ENCODE data around the gene NR2E1.

GRCh38 chr6:108176281-108177089 is 10.7 kb downstream of the NR2E1 start:
- TF ChIP-seq, protein P1, sequence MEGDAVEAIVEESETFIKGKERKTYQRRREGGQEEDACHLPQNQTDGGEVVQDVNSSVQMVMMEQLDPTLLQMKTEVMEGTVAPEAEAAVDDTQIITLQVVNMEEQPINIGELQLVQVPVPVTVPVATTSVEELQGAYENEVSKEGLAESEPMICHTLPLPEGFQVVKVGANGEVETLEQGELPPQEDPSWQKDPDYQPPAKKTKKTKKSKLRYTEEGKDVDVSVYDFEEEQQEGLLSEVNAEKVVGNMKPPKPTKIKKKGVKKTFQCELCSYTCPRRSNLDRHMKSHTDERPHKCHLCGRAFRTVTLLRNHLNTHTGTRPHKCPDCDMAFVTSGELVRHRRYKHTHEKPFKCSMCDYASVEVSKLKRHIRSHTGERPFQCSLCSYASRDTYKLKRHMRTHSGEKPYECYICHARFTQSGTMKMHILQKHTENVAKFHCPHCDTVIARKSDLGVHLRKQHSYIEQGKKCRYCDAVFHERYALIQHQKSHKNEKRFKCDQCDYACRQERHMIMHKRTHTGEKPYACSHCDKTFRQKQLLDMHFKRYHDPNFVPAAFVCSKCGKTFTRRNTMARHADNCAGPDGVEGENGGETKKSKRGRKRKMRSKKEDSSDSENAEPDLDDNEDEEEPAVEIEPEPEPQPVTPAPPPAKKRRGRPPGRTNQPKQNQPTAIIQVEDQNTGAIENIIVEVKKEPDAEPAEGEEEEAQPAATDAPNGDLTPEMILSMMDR (conservative IDR thresholded peaks at IDR 0.05) = no peak
- TF ChIP-seq EZH2 (IDR thresholded peaks at IDR 0.05; ENCODE audit: low read depth) = no peak
